Stomach (tissue), 4 donors: ENCODE results near the gene NDUFS1.
"Not testable (repeated sequence)": the region's sequence is repeated elsewhere in the genome, so short reads cannot be mapped to it uniquely, and the experiment has no call there.

Experiments used
- CTCF ChIP-seq, 7 experiments: fragments of 450-650 bp in 4 of 7; fragments of 200-600 bp in 3 of 7; sonication (generic) in 3 of 7; IDR thresholded peaks; one replicate each; pipeline ENCODE4 v1.5.1; 2016 to 2019; ENCODE audit warnings: antibody characterized with exemption in 7 of 7, control low read depth in 2 of 7, mild to moderate bottlenecking in 1 of 7
- EP300 ChIP-seq: sonication (generic); formaldehyde crosslinking; IDR thresholded peaks from one replicate; pipeline ENCODE4 v1.6.1; 2017; ENCODE audit warnings: antibody characterized with exemption
- POLR2A ChIP-seq, 4 donors: fragments of 450-650 bp; IDR thresholded peaks; one replicate each; pipeline ENCODE4 v1.6.1; 2016; ENCODE audit warnings: antibody characterized with exemption in 4 of 4, control low read depth in 2 of 4, mild to moderate bottlenecking in 1 of 4, moderate library complexity in 1 of 4
- POLR2AphosphoS5 ChIP-seq, 3 donors: sonication (generic); formaldehyde crosslinking; IDR thresholded peaks; one replicate each; pipeline ENCODE4 v1.6.1; 2016; ENCODE audit warnings: antibody characterized with exemption in 3 of 3

- not testable (repeated sequence) for TF ChIP-seq POLR2A (IDR thresholded peaks at IDR 0.05); CTCF (IDR thresholded peaks at IDR 0.05); POLR2AphosphoS5 (IDR thresholded peaks at IDR 0.05); EP300
Measured at GRCh38 chr2:206122569-206122968, 36.7 kb downstream of the NDUFS1 start.
